Smooth muscle cell of trachea (primary cell): ENCODE data around the gene PCYT2. TPM values are rescaled to one million over a fixed set of nuclear protein-coding genes. Genes with fewer than 3 reads are reported as not detected.

Experiments used
- total RNA-seq: library from RNA; depleted of rRNA; stranded (reverse); fragments of >200 nt; gene quantifications from 2 replicates; pipeline ENCODE4 v1.2.1, GENCODE V29; 2014

The PCYT2 gene
- total RNA-seq = 63.5 and 63.7 TPM in 2 replicates

DNA sequence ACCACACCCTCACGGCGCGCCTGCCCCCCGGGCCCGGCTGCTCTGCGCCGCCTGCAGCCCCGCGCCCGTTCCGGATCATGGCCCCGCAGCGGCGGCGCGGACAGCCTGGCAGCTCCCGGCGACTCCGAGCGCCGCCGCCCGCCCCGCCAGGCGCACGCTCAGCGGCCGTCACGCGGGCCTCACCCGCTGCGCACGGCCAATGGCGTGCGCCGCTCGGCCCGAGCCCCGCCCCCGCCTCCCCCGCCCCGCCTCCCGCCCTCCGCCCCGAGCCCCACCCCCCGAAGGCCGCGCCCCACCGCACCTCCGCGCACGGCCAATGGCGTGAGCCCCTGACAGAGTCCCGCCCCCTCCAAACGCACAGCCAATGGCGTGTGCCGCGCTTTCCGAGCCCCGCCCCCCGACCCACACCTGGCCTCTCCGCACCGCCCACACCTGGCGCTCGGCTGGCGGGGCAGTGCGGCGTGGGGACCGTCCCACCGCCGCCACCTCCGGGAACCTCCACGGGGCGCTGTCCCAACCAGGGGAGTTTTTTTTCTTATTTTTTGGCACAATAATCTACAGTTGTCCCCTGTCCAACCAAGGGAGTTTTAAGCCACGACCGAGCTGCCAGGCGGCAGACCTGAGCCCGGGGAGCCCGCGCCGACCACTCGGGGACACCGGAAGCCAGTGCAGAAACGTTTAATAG lies at the start of gene PCYT2:
Gene PCYT2, minus strand, starts transcription at position 123 of the 685 bp plus-strand sequence. Its CDS starts 44 bp downstream, at position 79.

DNA sequence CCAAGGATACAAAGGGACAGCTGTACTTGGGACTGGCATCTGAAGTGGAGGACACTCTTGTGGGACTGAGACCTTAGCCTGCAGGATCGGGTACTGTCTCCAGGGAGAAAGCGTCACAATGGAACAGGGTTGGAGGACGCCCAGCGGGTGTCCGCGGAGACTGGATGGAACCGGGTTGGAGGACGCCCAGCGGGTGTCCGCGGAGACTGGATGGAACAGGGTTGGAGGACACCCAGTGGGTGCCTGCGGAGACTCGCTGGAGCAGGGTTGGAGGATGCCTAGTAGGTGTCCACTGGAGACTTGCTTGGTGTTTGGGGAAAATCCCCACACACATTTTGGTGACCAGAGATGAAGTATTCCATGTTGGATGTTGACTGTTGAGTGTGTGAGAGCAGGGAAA lies 36.0 kb upstream of the PCYT2 start, which contains the start of gene MYADML2:
Gene MYADML2, minus strand, starts transcription at position 45 of the 400 bp plus-strand sequence. CDS start 5,492 bp downstream, outside the sequence.

GRCh38 chr17:81927653-81928543 lies 16.7 kb upstream of the PCYT2 start, which contains the start of gene MAFG:
MAFG (minus strand) TSS chr17:81927735; CDS start chr17:81923185, 4,550 bp downstream.

GRCh38 chr17:81917565-81918332 lies 6.5 kb upstream of the PCYT2 start, which contains the start of gene SIRT7:
SIRT7 (minus strand) TSS chr17:81918176; CDS start chr17:81918131, 45 bp downstream.

DNA sequence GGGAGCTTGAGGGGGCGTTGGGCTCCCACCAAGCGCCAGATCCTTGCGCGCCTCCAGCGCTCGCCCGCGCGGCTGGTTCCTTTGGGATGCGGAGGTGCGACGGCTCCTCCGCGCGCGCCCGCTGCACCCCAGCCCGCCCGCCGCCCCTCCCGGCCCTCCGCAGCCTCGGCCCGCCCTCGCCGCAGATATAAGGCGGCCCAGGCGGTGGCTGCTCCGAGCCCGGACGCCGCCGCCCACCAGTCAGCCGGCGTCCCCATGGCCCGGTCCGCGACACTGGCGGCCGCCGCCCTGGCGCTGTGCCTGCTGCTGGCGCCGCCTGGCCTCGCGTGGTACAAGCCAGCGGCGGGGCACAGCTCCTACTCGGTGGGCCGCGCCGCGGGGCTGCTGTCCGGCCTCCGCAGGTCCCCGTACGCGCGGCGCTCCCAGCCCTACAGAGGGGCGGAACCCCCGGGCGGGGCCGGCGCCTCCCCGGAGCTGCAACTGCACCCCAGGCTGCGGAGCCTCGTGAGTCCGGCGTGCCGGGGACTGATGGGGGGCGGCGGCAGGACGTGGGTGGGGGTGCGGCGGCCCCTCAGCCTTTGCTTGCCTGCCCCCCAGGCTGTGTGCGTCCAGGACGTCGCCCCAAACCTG lies 9.1 kb downstream of the PCYT2 start, which contains the start of gene NPB:
Gene NPB, plus strand, starts transcription at position 216 of the 630 bp plus-strand sequence. Its CDS starts 40 bp downstream, at position 256.

DNA sequence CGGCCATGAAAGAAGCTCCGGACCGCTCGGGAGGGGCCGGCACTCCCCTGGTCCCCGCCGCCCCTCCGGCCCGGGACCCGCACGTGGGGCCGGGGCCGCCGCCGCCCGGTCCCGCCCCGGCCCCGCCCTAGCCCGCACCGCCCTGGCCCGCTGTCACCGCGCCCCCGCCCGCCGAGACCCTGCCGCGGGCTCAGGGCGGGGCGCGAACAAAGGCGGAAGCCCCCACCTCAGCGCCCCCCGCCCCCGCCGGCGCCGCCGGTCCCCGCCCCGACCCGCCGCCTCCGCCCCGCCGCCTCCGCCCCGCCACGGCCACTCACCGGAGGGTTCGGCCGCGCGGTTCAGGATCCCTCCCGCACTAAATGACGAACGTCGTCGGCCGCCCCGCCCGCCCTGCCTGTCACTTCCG lies 40.2 kb downstream of the PCYT2 start, which contains the start of gene ARHGDIA:
Gene ARHGDIA, minus strand, starts transcription at position 357 of the 406 bp plus-strand sequence. CDS start 1,407 bp downstream, outside the sequence.

GRCh38 chr17:81859906-81860755 lies 51.1 kb downstream of the PCYT2 start, which contains the start of gene P4HB:
P4HB (minus strand) TSS chr17:81860535; CDS start chr17:81860471, 64 bp downstream.

Other genes with a start within 250 kb of the PCYT2 start
- 35.5 and 37.7 TPM in 2 replicates for gene OXLD1, start 244.8 kb downstream of the PCYT2 start, total RNA-seq
- gene CCDC137, start 244.7 kb downstream of the PCYT2 start, total RNA-seq = 8.3 and 9.5 TPM in 2 replicates
- 21.0 and 33.6 TPM in 2 replicates for gene ARL16, start 227.6 kb downstream of the PCYT2 start, total RNA-seq
- gene HGS, start 227.4 kb downstream of the PCYT2 start, total RNA-seq = 94.4 and 131 TPM in 2 replicates
- 6.8 and 12.4 TPM in 2 replicates for gene MRPL12, start 208.0 kb downstream of the PCYT2 start, total RNA-seq
- 6.6 and 19.3 TPM in 2 replicates for gene SLC25A10, start 199.1 kb downstream of the PCYT2 start, total RNA-seq
- not detected in 2 replicates for gene GCGR, start 107.2 kb downstream of the PCYT2 start, total RNA-seq
- 80.3 and 126 TPM in 2 replicates for gene MCRIP1, start 78.1 kb downstream of the PCYT2 start, total RNA-seq
- 0.17 TPM in 1 of 2 replicates, not detected in the other for gene PPP1R27, start 76.3 kb downstream of the PCYT2 start, total RNA-seq
- 1,342 and 1,881 TPM in 2 replicates for gene P4HB, start 50.9 kb downstream of the PCYT2 start, total RNA-seq
- gene ARHGDIA, start 40.1 kb downstream of the PCYT2 start, total RNA-seq = 187 and 318 TPM in 2 replicates
- 102 and 168 TPM in 2 replicates for gene ALYREF, start 19.8 kb downstream of the PCYT2 start, total RNA-seq
- 138 and 243 TPM in 2 replicates for gene ANAPC11, start 19.7 kb downstream of the PCYT2 start, total RNA-seq
- 0.87 and 2.5 TPM in 2 replicates for gene NPB, start 9.2 kb downstream of the PCYT2 start, total RNA-seq
- gene SIRT7, start 6.8 kb upstream of the PCYT2 start, total RNA-seq = 26.8 and 27.1 TPM in 2 replicates
- 16.1 and 25.3 TPM in 2 replicates for gene MAFG, start 16.3 kb upstream of the PCYT2 start, total RNA-seq
- 65.9 and 124 TPM in 2 replicates for gene PYCR1, start 25.9 kb upstream of the PCYT2 start, total RNA-seq
- gene MYADML2, start 35.8 kb upstream of the PCYT2 start, total RNA-seq = not detected in 2 replicates
- 0.99 TPM in 1 of 2 replicates, not detected in the other for gene NOTUM, start 49.8 kb upstream of the PCYT2 start, total RNA-seq
- gene ASPSCR1, start 66.2 kb upstream of the PCYT2 start, total RNA-seq = 29.4 and 30.8 TPM in 2 replicates
- 13.4 and 47.6 TPM in 2 replicates for gene CENPX, start 111.5 kb upstream of the PCYT2 start, total RNA-seq
- gene LRRC45, start 111.9 kb upstream of the PCYT2 start, total RNA-seq = 16.2 and 17.0 TPM in 2 replicates
- 7.6 and 12.6 TPM in 2 replicates for gene RAC3, start 120.3 kb upstream of the PCYT2 start, total RNA-seq
- gene DCXR, start 126.3 kb upstream of the PCYT2 start, total RNA-seq = 52.3 and 70.0 TPM in 2 replicates
- 36.8 and 69.6 TPM in 2 replicates for gene RFNG, start 140.4 kb upstream of the PCYT2 start, total RNA-seq
- gene GPS1, start 140.5 kb upstream of the PCYT2 start, total RNA-seq = 101 and 117 TPM in 2 replicates
- gene DUS1L, start 154.4 kb upstream of the PCYT2 start, total RNA-seq = 46.8 and 52.1 TPM in 2 replicates
- gene FASN, start 186.8 kb upstream of the PCYT2 start, total RNA-seq = 153 and 279 TPM in 2 replicates